GM12864 (cell line): ENCODE data around the gene PPP1R26.

Source experiments
- DNase-seq: peaks from one replicate; pipeline ENCODE4 v3.0.0-alpha.2; 2011; ENCODE audit warnings: low read depth
- H3K4me3 ChIP-seq: 2 replicates; pipeline ENCODE4 v1.5.1; 2011; ENCODE audit warnings: mild to moderate bottlenecking, low read depth, low read length, control low read depth
- CTCF ChIP-seq: IDR thresholded peaks from 2 replicates; pipeline ENCODE4 v1.5.1; 2011; ENCODE audit warnings: low read depth, mild to moderate bottlenecking, moderate library complexity, low read length, control low read depth, inconsistent platforms; ENCODE audit errors: missing control alignments

The PPP1R26 gene

DNA sequence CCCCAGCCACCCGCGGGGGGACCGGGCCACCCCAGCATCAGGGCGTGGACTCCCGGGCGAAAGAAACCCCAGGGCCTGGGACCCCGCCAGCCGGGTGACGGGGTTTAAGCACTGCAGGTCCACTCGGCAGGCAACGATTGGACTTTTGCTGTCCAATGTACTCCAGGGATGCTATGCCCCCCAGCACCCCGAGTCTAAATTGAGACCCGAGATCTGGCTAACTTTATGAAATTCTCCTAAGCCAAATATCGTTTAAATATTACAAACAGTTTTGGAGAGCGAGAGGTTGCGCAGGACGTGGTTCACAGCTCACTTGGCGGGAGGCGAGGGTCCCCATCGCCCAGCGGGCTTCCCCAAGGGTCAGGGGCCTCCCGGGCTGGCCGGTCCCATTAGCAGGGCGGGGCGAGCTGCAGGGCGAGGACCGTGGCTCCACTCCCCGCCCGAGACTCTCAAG, 20.5 kb downstream of the PPP1R26 start:
- DNase-seq: no peak
- peak overlapping the region; percentile 81 for H3K4me3 ChIP-seq
- TF ChIP-seq CTCF: no peak

DNA sequence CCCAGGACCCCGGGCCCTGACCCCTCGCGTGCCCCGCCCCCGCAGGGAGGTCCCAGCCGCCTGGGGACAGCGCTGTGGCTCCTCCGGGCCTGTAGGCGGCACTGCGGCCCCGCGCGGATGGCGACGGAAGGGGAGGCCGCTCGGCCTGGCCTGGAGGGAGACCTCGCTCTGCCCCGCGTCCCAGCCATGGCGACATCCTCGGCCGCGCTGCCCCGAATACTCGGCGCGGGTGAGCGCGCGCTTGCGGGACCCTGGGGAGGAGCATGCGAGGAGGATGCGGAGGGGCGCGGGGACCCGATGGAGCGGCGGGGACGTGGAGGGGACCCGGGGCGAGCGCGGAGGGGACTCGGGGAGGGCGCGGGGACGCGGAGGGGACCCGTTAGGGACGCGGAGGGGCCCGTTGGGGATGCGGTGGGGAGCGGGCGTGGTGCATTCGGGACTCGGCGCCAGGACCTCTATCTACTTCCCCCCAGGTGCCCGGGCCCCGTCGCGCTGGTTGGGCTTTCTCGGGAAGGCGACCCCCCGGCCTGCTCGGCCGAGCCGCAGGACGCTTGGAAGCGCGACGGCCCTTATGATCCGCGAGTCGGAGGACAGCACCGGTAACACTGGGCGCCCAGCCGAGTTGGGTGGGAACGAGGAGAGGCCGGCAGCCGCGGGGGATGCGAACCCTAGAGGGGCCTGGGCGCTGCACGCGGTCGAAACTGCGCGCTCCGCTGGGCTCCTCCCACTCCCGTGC, 21.1 kb downstream of the PPP1R26 start, which contains the start of gene MRPS2:
Gene MRPS2 (plus strand): TSS at position 158 of the 736 bp plus-strand sequence. CDS start 29 bp downstream, at position 187.
- peak; percentile 38 for DNase-seq
- peak within 1 kb of the TSS; percentile 81 for H3K4me3 ChIP-seq

GRCh38 chr9:135501261-135502167, 21.9 kb downstream of the PPP1R26 start:
- DNase-seq: no peak
- no peak for TF ChIP-seq CTCF
- H3K4me3 ChIP-seq: peak overlapping the region; percentile 81

More for the DNA sequence above, 21.1 kb downstream of the PPP1R26 start, which contains the start of gene MRPS2:
- peak; percentile 85 for TF ChIP-seq CTCF

- H3K4me3 ChIP-seq: no peak overlapping the region
- DNase-seq: no peak
- no peak for TF ChIP-seq CTCF
Observed at GRCh38 chr9:135502168-135502872, 22.7 kb downstream of the PPP1R26 start.

DNA sequence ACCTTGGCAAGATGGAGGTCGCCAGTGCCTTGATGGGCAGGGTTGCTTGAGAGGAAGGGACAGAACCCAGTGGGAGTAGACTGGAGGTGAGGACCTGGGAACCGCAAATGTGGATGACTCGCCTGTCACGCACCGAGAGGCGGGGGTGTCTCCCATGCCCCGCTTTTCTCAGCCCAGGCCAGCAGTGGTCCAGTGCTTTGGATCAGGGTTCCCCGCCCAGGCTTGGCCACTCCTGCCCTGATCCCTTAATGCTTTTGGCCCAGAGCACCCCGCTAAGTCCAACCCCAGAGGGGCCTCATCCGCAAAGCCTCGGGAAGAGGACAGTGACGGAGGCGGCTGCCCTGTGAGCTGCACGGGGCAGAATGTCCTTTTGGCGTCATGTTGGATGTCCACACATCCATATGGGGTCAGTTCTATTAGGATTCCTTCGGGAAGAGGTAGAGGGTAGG, 23.3 kb downstream of the PPP1R26 start:
- no peak for DNase-seq
- H3K4me3 ChIP-seq: no peak overlapping the region
- TF ChIP-seq CTCF: no peak
